Activated CD8-positive, alpha-beta T cell treated with anti-CD3 and anti-CD28 coated beads, Interleukin-2, amount 10 ng/mL, durations not matched to agents 7 days and 5 days (primary cell): ENCODE results near the gene PRR23E. TPM values are rescaled to one million over a fixed set of nuclear protein-coding genes. Genes with fewer than 3 reads are reported as not detected.
A peak's percentile ranks its signal among the peaks of the same experiment; 100 is the strongest.

Source experiments
- ATAC-seq: fragments of 150-1000 bp; cut with Tn5 transposase; one replicate; pipeline ENCODE4 v1.10.0; 2021; ENCODE audit warnings: moderate library complexity
- CTCF ChIA-PET: fragments of 350-600 bp; sonication (Branson Sonifier 250); formaldehyde crosslinking; loops from one replicate; lab custom pipeline; 2021; ENCODE audit warnings: antibody characterized with exemption; lab: Charles Lee
- POLR2A ChIA-PET: fragments of 350-600 bp; sonication (Branson Sonifier 250); formaldehyde crosslinking; loops from one replicate; lab custom pipeline; 2021; ENCODE audit warnings: antibody characterized with exemption; lab: Charles Lee
- DNase-seq: peaks from one replicate; pipeline ENCODE4 v3.0.0-alpha.2; 2020
- H3K27ac Mint-ChIP-seq: one replicate; pipeline ENCODE4 v1.8.0; 2021; ENCODE audit warnings: mild to moderate bottlenecking, mixed read lengths
- H3K27me3 Mint-ChIP-seq: one replicate; pipeline ENCODE4 v1.8.0; 2021; ENCODE audit warnings: low read depth, mixed read lengths
- H3K36me3 Mint-ChIP-seq: one replicate; pipeline ENCODE4 v1.8.0; 2021; ENCODE audit warnings: low read depth, mixed read lengths
- H3K4me1 Mint-ChIP-seq: one replicate; pipeline ENCODE4 v1.8.0; 2021; ENCODE audit warnings: low read depth, mixed read lengths
- H3K4me3 Mint-ChIP-seq: one replicate; pipeline ENCODE4 v1.8.0; 2021; ENCODE audit warnings: mild to moderate bottlenecking, mixed read lengths
- H3K9me3 Mint-ChIP-seq: one replicate; pipeline ENCODE4 v1.8.0; 2022; ENCODE audit warnings: mixed read lengths; ENCODE audit not compliant: insufficient read depth
- total RNA-seq, 2 experiments: library from RNA; stranded (reverse); gene quantifications; one replicate each; pipeline ENCODE4 v1.2.3, GENCODE V29; 2021

PRR23E gene
- total RNA-seq, 2 experiments from 2014 or later: not detected

DNA sequence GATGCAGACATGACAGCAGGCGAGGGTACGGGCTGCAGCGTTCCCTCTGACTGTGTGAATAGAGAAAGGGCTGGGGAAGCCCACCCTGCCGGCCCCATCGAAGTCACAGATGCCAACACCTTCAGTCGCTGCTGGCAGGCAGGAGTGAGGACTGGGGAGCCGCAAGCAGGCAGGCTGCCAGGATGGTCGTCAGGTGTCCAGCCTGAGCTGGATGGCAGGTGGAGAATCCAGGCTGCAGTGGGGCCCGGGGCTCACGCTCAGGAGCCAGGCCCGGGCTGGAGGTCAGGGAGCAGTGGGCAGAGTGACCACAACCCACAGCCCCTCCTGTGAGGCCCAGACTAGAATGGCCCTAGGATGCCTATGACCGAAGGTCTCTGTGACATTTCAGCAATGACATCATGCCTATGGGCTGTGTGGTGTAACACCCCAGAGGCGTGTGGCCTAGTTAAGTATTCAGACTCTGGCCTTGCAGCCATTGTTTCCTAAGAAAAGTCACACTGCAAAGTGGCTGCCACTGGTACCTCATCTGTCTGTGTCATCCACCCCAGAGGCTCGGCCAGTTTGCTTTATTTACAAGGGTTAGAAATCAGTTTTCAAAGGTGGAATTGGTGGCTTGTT is 15.7 kb downstream of the PRR23E start:
- ATAC-seq: no peak
- Mint-ChIP-seq H3K27me3 (no peaks in the 10 kb centered on the region), H3K4me3 (no peak overlapping the region), H3K4me1 (no peaks in the 10 kb centered on the region), H3K36me3 (no peaks in the 10 kb centered on the region), H3K27ac (no peak overlapping the region), H3K9me3 (no peaks in the 10 kb centered on the region)
- POLR2A ChIA-PET: no interaction called here
- DNase-seq: no peak
- CTCF ChIA-PET: no interaction called here

GRCh38 chr3:127209155-127209839 is 16.4 kb downstream of the PRR23E start:
- ChIA-PET POLR2A (no interaction called here), CTCF (no interaction called here)
- no peak for DNase-seq

GRCh38 chr3:127209840-127210653 is 17.1 kb downstream of the PRR23E start:
- H3K27ac Mint-ChIP-seq: no peak overlapping the region
- H3K4me1 Mint-ChIP-seq: no peaks in the 10 kb centered on the region
- ChIA-PET CTCF (no interaction called here), POLR2A (no interaction called here)
- peaks cover 6% of the 10 kb centered on the region for H3K27me3 Mint-ChIP-seq
- no peaks in the 10 kb centered on the region for H3K9me3 Mint-ChIP-seq
- no peaks in the 10 kb centered on the region for H3K36me3 Mint-ChIP-seq
- DNase-seq (no peak), ATAC-seq (no peak)
- H3K4me3 Mint-ChIP-seq: no peak overlapping the region

More at GRCh38 chr3:127209155-127209839, 16.4 kb downstream of the PRR23E start:
- no peaks in the 10 kb centered on the region for H3K4me1 Mint-ChIP-seq
- H3K36me3 Mint-ChIP-seq: no peaks in the 10 kb centered on the region
- no peaks in the 10 kb centered on the region for H3K9me3 Mint-ChIP-seq
- ATAC-seq: no peak
- no peak overlapping the region for H3K4me3 Mint-ChIP-seq
- H3K27me3 Mint-ChIP-seq: no peaks in the 10 kb centered on the region
- H3K27ac Mint-ChIP-seq: no peak overlapping the region

DNA sequence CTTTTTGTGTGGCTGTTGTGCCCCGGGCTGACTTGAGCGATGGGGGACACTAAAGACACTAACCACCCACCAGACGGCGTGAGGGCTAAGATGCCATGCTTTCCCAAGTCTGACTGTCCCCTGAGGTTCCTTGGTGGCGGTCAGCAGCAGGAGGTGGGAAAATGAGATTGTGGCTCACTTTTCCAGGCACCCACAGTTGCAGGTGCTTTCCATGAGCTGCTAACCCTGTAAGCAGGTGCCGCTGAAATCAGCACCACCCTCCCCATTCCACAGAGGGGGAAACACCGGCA is 17.7 kb downstream of the PRR23E start:
- POLR2A ChIA-PET: no interaction called here
- DNase-seq: no peak
- Mint-ChIP-seq H3K4me1 (no peaks in the 10 kb centered on the region), H3K4me3 (no peak overlapping the region), H3K36me3 (no peaks in the 10 kb centered on the region), H3K27ac (no peak overlapping the region), H3K27me3 (peaks cover 12% of the 10 kb centered on the region), H3K9me3 (no peaks in the 10 kb centered on the region)
- ATAC-seq: no peak
- CTCF ChIA-PET: no interaction called here

- H3K27me3 Mint-ChIP-seq: peaks cover 13% of the 10 kb centered on the region
- H3K4me1 Mint-ChIP-seq: no peaks in the 10 kb centered on the region
- DNase-seq (no peak), ATAC-seq (no peak)
- no peak overlapping the region for H3K27ac Mint-ChIP-seq
- H3K9me3 Mint-ChIP-seq: no peaks in the 10 kb centered on the region
- H3K4me3 Mint-ChIP-seq: no peak overlapping the region
- CTCF ChIA-PET: no interaction called here
- POLR2A ChIA-PET: no interaction called here
- no peaks in the 10 kb centered on the region for H3K36me3 Mint-ChIP-seq
These were observed 18.5 kb downstream of the PRR23E start for GRCh38 chr3:127211118-127212060.

DNA sequence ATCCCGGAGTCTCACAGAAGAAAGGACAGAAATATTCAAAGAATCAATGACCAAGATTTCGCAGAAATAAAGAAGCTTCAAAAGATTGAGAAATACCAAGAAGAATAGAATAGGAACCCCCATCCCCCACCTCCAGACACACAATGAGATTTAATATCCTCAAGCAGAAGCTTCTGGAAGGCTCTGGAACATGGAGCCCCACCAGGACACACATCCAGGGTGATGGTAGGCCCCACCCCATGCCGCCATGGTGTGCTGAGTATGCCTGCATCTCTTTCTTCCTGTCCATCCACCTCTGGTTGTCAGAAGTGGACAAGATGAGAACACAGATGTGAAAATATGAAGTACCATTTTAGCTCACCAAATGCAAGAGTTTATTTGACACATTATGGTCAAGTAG is 19.3 kb downstream of the PRR23E start:
- peaks cover 13% of the 10 kb centered on the region for H3K27me3 Mint-ChIP-seq
- ATAC-seq (no peak), DNase-seq (peak; percentile 4)
- POLR2A ChIA-PET: no interaction called here
- no peak overlapping the region for H3K4me3 Mint-ChIP-seq
- H3K36me3 Mint-ChIP-seq: no peaks in the 10 kb centered on the region
- CTCF ChIA-PET: no interaction called here
- H3K9me3 Mint-ChIP-seq: no peaks in the 10 kb centered on the region
- H3K27ac Mint-ChIP-seq: no peak overlapping the region
- no peaks in the 10 kb centered on the region for H3K4me1 Mint-ChIP-seq

DNA sequence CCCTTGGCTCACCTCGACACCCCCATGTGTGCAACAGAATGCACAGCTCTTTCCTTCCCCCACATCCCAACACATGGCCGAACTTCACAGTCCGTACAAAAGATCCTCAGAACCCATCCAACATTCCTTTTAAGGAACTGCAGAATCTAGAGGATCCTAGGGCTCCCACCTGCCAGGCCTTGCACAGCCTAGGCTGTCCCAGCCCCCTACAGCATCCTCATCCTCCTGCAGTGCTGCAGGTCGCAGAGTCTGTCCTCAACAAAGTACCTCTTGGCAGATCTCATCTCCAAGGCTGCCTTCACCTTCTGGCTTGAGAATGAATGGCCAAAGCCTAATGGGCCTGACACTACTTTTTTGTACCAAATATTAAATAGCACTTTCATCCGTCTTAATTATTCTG is 19.8 kb downstream of the PRR23E start:
- POLR2A ChIA-PET: no interaction called here
- ATAC-seq: no peak

GRCh38 chr3:127213381-127213918 is 20.5 kb downstream of the PRR23E start:
- CTCF ChIA-PET: no interaction called here
- no peak for ATAC-seq

More for the DNA sequence above, 19.8 kb downstream of the PRR23E start:
- peaks cover 13% of the 10 kb centered on the region for H3K27me3 Mint-ChIP-seq
- CTCF ChIA-PET: no interaction called here
- peak; percentile 14 for DNase-seq
- H3K4me1 Mint-ChIP-seq: no peaks in the 10 kb centered on the region
- H3K9me3 Mint-ChIP-seq: no peaks in the 10 kb centered on the region
- H3K36me3 Mint-ChIP-seq: no peaks in the 10 kb centered on the region
- no peak overlapping the region for H3K27ac Mint-ChIP-seq
- H3K4me3 Mint-ChIP-seq: no peak overlapping the region

DNA sequence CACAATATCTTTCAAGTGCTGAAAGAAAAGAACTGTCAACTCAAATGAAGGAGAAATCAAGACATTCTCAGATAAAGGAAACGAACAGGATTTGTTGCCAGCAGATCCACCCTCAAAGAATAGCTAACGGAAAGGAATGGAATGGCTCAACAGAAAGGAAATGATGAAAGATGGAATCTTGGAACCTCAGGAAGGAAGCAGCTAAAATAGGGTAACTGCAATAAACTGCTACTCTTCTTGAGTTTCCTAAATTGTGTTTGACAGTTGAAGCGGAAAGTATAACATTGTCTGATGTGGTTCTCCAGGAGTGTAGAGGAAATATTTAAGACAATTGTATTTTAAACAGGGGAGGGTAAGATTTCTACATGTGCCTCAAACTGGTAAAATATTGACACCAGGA is 22.0 kb downstream of the PRR23E start:
- no peak for ATAC-seq
- no peaks in the 10 kb centered on the region for H3K36me3 Mint-ChIP-seq
- H3K27ac Mint-ChIP-seq: no peak overlapping the region
- no peaks in the 10 kb centered on the region for H3K4me1 Mint-ChIP-seq
- no peaks in the 10 kb centered on the region for H3K9me3 Mint-ChIP-seq
- DNase-seq: no peak
- ChIA-PET CTCF (no interaction called here), POLR2A (interaction anchor here (0.6 kb wide), 1 partner anchor 11 kb away, joined by 3 read pairs; no protein-coding TSS in a partner anchor)
- peaks cover 13% of the 10 kb centered on the region for H3K27me3 Mint-ChIP-seq
- no peak overlapping the region for H3K4me3 Mint-ChIP-seq

More at GRCh38 chr3:127213381-127213918, 20.5 kb downstream of the PRR23E start:
- Mint-ChIP-seq H3K4me3 (no peak overlapping the region), H3K27me3 (peaks cover 13% of the 10 kb centered on the region), H3K36me3 (no peaks in the 10 kb centered on the region), H3K27ac (no peak overlapping the region), H3K9me3 (no peaks in the 10 kb centered on the region), H3K4me1 (no peaks in the 10 kb centered on the region)
- POLR2A ChIA-PET: no interaction called here
- no peak for DNase-seq

DNA sequence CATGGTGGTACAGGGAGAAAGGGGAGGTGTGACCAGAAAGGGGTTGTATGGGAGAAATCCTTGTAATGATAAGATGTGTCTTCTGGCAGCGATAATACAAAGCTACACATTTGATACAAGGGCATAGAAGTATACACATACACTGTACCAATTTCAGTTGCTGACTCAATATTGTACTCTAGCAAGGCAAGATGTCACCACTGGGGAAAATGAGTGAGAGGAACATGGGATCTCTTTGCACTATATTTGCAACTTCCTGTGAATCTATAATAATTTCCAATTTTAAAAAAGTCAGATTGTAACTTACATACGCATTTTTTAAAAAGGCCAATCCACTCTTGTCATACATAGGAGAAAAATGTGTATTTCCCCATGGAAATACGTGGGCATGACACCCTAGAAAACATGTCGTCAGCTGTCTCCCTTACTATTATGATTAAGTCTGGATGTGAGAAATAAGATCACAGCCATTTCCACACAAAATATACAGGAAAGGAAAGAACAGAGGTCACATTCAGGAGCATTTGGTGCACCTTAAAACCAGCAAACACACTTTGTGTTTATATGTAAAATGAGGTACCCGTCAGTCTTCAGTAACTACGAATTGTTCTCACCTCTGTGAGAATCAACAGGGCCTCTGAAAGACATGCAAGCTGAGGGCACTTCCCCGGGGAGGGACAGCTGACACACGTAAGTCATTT is 22.9 kb downstream of the PRR23E start:
- no peak for ATAC-seq

More for the DNA sequence above, 22.9 kb downstream of the PRR23E start:
- Mint-ChIP-seq H3K9me3 (no peaks in the 10 kb centered on the region), H3K4me1 (no peaks in the 10 kb centered on the region), H3K27ac (no peak overlapping the region), H3K27me3 (peaks cover 13% of the 10 kb centered on the region), H3K36me3 (no peaks in the 10 kb centered on the region), H3K4me3 (no peak overlapping the region)
- ChIA-PET POLR2A (no interaction called here), CTCF (no interaction called here)
- DNase-seq: no peak
